Gastroesophageal sphincter (tissue), 3 donors: ENCODE measurements around the gene CYP2C8.

ENCODE experiments used
- CTCF ChIP-seq, 4 experiments: fragments of 200-600 bp in 2 of 4; fragments of 450-650 bp in 2 of 4; sonication (generic) in 1 of 4; IDR thresholded peaks; one replicate each; pipeline ENCODE4 v1.5.1; 2017 to 2019; ENCODE audit warnings: antibody characterized with exemption in 4 of 4, mild to moderate bottlenecking in 2 of 4, moderate library complexity in 2 of 4
- EP300 ChIP-seq: sonication (generic); formaldehyde crosslinking; IDR thresholded peaks from one replicate; pipeline ENCODE4 v1.6.1; 2017; ENCODE audit warnings: antibody characterized with exemption, mild to moderate bottlenecking
- POLR2A ChIP-seq, 2 donors: fragments of 450-650 bp; IDR thresholded peaks; one replicate each; pipeline ENCODE4 v1.6.1; 2017; ENCODE audit warnings: antibody characterized with exemption in 2 of 2, mild to moderate bottlenecking in 2 of 2, moderate library complexity in 1 of 2

GRCh38 chr10:95049919-95050318 is 19.4 kb downstream of the CYP2C8 start:
- TF ChIP-seq POLR2A (IDR thresholded peaks at IDR 0.05) (no peak), CTCF (IDR thresholded peaks at IDR 0.05) (no peak), EP300 (no peak)
